SK-N-SH treated with all-trans-retinoic acid at 6 μM for 48 hours (cell line): Measurements from ENCODE around the gene SAMD3.

Experiments used
- ARNTL ChIP-seq: fragments of 450-650 bp; formaldehyde crosslinking; IDR thresholded peaks from 2 replicates; pipeline ENCODE4 v1.5.0; 2020; ENCODE audit warnings: low read depth, mild to moderate bottlenecking, moderate library complexity, borderline replicate concordance
- ESRRG ChIP-seq: fragments of 250-450 bp; sonication (Bioruptor Pico); IDR thresholded peaks from 2 replicates; pipeline ENCODE4 v1.6.1; 2021; ENCODE audit warnings: mild to moderate bottlenecking
- ISL1 ChIP-seq: fragments of 250-450 bp; sonication (Bioruptor Pico); IDR thresholded peaks from 2 replicates; pipeline ENCODE4 v2.1.2; 2022; ENCODE audit warnings: mild to moderate bottlenecking, moderate library complexity
- RARB ChIP-seq: fragments of 250-450 bp; sonication (Bioruptor Pico); IDR thresholded peaks from 2 replicates; pipeline ENCODE4 v1.8.0; 2021; ENCODE audit warnings: mild to moderate bottlenecking, moderate library complexity
- TOX ChIP-seq: fragments of 250-450 bp; sonication (Bioruptor Pico); IDR thresholded peaks from 2 replicates; pipeline ENCODE4 v1.8.0; 2021; ENCODE audit warnings: mild to moderate bottlenecking, moderate library complexity, borderline replicate concordance
- ZC3H10 ChIP-seq: fragments of 250-450 bp; sonication (Bioruptor Pico); IDR thresholded peaks from 2 replicates; pipeline ENCODE4 v1.5.1; 2021; ENCODE audit warnings: mild to moderate bottlenecking, moderate library complexity
- ZFP3 ChIP-seq: fragments of 250-450 bp; sonication (Bioruptor Pico); IDR thresholded peaks from 2 replicates; pipeline ENCODE4 v1.5.0; 2020; ENCODE audit warnings: mild to moderate bottlenecking, moderate library complexity
- ZNF565 ChIP-seq: fragments of 450-650 bp; formaldehyde crosslinking; conservative IDR thresholded peaks from 2 replicates; pipeline ENCODE4 v1.5.0; 2020; ENCODE audit warnings: low read depth, mild to moderate bottlenecking, moderate library complexity
- ZNF8 ChIP-seq: fragments of 450-650 bp; formaldehyde crosslinking; IDR thresholded peaks from 2 replicates; pipeline ENCODE4 v1.5.0; 2020; ENCODE audit warnings: mild to moderate bottlenecking, moderate library complexity
- TF ChIP-seq, protein P1 (sequence below): fragments of 250-450 bp; sonication (Bioruptor Pico); IDR thresholded peaks from 2 replicates; pipeline ENCODE4 v1.5.0; 2020; ENCODE audit warnings: mild to moderate bottlenecking, moderate library complexity
- TF ChIP-seq, protein P2 (sequence below): fragments of 250-450 bp; sonication (Bioruptor Pico); IDR thresholded peaks from 2 replicates; pipeline ENCODE4 v1.8.0; 2020; ENCODE audit warnings: mild to moderate bottlenecking, moderate library complexity, borderline replicate concordance
- TF ChIP-seq, protein P3 (sequence below): fragments of 250-450 bp; sonication (Bioruptor Pico); IDR thresholded peaks from 2 replicates; pipeline ENCODE4 v1.5.1; 2020; ENCODE audit warnings: low read depth, mild to moderate bottlenecking, moderate library complexity

DNA sequence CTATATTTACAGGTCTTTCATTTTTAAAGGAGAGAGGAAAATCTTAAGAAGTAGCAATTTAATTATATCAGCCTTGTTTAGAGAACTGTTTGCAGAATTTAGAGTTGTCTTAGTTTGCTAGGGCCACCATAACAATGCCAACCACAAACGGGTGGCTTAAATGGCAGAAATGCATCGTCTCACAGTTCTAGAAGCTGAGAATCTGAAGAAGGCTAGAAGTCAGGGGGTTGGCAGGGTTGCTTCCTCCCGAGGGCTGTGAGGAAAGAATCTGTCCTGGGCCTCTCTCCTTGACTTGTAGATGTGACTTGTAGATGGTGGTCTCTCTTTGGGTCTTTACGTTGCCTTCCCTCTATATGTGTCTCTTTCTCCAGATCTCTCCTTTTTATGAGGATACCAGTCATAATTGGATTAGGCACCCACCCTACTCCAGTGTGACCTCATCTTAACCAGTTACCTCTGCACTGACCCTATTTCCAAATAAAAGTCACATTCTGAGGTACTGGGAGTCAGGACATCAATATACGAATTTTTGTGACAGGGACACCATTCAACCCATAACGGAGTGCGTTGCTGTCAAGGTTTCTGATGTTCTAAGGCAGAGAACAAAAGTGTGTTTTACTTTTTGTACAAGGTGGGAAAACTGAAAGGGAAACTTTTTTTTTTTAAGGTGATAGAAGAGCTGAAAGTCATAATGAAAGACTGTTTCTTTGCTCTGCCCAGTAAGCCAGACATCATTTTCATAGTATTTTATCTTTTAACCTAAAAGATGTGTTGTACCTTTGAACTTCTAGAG is 84.4 kb downstream of the SAMD3 start:
- no peak for TF ChIP-seq ZC3H10 (CRISPR knock-in tag)
- TF ChIP-seq, protein P1, sequence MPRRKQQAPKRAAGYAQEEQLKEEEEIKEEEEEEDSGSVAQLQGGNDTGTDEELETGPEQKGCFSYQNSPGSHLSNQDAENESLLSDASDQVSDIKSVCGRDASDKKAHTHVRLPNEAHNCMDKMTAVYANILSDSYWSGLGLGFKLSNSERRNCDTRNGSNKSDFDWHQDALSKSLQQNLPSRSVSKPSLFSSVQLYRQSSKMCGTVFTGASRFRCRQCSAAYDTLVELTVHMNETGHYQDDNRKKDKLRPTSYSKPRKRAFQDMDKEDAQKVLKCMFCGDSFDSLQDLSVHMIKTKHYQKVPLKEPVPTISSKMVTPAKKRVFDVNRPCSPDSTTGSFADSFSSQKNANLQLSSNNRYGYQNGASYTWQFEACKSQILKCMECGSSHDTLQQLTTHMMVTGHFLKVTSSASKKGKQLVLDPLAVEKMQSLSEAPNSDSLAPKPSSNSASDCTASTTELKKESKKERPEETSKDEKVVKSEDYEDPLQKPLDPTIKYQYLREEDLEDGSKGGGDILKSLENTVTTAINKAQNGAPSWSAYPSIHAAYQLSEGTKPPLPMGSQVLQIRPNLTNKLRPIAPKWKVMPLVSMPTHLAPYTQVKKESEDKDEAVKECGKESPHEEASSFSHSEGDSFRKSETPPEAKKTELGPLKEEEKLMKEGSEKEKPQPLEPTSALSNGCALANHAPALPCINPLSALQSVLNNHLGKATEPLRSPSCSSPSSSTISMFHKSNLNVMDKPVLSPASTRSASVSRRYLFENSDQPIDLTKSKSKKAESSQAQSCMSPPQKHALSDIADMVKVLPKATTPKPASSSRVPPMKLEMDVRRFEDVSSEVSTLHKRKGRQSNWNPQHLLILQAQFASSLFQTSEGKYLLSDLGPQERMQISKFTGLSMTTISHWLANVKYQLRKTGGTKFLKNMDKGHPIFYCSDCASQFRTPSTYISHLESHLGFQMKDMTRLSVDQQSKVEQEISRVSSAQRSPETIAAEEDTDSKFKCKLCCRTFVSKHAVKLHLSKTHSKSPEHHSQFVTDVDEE (CRISPR knock-in tag), result no peak
- TF ChIP-seq ARNTL (CRISPR knock-in tag), result no peak
- no peak for TF ChIP-seq ESRRG (CRISPR knock-in tag)
- no peak for TF ChIP-seq ZNF565 (CRISPR knock-in tag)
- TF ChIP-seq ZNF8 (CRISPR knock-in tag), result no peak
- TF ChIP-seq RARB, result no peak
- no peak for TF ChIP-seq ZFP3
- TF ChIP-seq, protein P2, sequence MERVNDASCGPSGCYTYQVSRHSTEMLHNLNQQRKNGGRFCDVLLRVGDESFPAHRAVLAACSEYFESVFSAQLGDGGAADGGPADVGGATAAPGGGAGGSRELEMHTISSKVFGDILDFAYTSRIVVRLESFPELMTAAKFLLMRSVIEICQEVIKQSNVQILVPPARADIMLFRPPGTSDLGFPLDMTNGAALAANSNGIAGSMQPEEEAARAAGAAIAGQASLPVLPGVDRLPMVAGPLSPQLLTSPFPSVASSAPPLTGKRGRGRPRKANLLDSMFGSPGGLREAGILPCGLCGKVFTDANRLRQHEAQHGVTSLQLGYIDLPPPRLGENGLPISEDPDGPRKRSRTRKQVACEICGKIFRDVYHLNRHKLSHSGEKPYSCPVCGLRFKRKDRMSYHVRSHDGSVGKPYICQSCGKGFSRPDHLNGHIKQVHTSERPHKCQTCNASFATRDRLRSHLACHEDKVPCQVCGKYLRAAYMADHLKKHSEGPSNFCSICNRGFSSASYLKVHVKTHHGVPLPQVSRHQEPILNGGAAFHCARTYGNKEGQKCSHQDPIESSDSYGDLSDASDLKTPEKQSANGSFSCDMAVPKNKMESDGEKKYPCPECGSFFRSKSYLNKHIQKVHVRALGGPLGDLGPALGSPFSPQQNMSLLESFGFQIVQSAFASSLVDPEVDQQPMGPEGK (CRISPR knock-in tag), result no peak
- TF ChIP-seq ISL1 (CRISPR knock-in tag), result no peak
- TF ChIP-seq, protein P3, sequence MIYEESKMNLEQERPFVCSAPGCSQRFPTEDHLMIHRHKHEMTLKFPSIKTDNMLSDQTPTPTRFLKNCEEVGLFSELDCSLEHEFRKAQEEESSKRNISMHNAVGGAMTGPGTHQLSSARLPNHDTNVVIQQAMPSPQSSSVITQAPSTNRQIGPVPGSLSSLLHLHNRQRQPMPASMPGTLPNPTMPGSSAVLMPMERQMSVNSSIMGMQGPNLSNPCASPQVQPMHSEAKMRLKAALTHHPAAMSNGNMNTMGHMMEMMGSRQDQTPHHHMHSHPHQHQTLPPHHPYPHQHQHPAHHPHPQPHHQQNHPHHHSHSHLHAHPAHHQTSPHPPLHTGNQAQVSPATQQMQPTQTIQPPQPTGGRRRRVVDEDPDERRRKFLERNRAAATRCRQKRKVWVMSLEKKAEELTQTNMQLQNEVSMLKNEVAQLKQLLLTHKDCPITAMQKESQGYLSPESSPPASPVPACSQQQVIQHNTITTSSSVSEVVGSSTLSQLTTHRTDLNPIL, result no peak
- no peak for TF ChIP-seq TOX (CRISPR knock-in tag)
